Endothelial cell of hepatic sinusoid (primary cell): Measurements from ENCODE around the gene IQGAP2.

Experiments used
- in situ Hi-C: cut with HindIII; loops from 2 replicates; pipeline ENCODE4 v1.10.0; 2017; ENCODE audit warnings: low sequenced_read_pairs

IQGAP2 gene

DNA sequence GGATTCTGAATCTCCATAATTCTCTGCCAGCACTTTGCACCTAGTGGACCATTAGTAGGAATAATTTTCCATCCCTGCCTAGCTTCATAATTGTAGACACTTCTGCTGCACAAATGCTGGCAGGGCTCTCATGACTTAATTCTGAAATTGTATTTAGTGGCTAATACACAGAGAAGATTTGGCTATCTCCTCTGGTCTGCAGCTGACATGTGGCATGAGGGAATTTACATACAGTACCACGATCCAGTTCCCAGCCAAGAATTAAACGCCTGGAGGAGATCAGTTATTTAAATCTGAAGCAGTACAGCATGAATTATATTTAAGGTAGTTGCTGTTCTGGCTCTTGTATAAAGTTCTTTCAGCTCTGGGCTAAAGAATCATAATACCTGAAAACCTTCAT lies 46.5 kb downstream of the IQGAP2 start:
- in situ Hi-C loops, result no loop called here

DNA sequence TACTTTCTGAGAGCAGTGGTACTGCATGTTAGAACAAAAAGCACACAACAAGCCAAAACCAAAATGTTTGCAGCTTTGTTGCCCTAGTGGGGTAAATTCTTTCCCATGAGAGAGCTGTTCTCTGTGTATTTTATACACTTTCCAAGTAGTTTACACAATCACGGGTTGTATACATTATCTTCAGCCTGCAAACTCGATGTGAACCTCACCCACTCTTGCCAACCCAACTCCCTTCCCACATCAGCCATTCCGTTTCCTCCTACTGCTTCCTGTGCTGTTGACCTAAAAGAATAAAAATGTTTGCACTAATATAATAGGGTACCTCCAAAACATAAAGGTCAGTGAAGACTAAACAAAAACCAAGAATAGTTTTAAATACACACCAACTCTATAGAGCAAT lies 47.0 kb downstream of the IQGAP2 start:
- in situ Hi-C loops, result no loop called here

DNA sequence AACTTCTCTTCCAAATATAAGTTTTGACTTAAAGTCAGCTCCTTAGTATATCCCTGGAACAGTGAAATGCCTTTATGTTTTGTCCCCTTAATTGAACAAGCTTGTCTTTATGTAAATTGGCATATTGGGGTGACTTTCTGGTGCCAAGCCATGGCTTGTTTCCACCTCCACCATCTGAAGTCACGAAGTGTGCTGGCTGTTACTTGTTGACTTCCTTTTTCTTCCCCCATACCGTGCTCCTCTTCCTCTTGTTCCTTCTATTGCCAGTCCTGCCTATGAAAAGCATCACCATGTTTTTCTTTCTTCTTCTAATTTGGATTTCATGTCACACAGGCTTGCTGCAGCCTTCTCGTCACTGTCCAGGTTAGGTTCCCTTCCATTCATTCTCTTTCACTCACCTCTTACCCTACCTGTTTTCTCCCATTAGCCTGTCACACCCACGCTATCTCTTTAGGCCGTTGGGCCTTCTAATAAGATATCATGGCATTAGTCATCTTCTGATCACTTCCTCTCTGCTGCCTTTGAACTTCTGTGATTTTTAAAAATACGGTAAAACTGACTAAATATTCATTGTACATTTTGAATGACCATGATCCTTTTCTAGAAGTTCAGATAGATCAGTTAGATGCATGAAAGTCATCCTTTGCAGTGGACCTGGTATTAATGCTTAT lies 48.1 kb downstream of the IQGAP2 start:
- in situ Hi-C loops, result no loop called here

DNA sequence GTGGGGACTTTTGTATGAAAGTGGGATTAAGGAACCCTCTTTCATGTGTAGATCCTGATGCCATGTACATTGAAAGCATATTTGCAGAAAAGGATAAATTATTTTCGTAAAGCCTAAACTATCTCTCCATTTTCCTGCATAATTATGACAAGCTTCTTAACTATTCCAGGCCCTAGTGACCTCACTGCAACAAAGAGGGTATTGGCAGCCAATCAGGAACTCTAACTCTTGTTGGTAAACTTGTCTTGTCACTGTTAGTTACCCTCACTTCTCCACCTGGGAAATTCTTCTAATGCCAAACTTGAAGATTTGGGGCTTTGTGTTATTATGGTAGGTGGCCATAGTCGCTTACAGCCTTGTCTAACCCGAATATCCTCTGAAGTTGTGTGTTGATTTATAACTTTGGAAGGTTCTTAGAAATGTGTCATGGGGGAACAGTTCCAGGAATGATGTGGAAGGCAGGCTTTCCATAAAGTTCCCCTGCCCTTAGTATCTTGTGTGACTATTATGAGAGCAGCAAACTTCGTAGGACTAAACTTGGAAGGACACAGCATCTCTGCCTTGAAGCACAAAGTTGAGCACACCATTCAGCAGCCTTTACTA lies 52.5 kb downstream of the IQGAP2 start:
- in situ Hi-C loops, result no loop called here

DNA sequence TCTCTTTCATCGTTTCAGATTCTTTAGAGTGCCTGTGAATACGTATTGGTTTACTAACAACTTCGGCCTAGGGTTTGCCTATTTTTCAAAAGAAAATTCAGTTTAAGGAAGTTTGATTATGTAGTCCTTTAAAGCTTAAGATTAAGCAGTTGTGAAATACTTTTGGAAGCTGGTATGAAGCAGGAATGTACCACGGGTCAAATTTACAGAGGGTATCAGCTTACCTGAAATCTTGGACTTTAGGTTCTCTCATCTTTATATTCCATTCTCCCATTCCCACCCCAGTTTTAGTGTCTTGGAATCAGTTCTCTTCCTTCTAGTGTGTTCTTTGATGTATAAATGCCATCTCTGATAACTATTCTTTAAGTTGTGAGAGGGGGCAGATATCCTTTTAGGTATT lies 53.2 kb downstream of the IQGAP2 start:
- in situ Hi-C loops, result no loop called here

DNA sequence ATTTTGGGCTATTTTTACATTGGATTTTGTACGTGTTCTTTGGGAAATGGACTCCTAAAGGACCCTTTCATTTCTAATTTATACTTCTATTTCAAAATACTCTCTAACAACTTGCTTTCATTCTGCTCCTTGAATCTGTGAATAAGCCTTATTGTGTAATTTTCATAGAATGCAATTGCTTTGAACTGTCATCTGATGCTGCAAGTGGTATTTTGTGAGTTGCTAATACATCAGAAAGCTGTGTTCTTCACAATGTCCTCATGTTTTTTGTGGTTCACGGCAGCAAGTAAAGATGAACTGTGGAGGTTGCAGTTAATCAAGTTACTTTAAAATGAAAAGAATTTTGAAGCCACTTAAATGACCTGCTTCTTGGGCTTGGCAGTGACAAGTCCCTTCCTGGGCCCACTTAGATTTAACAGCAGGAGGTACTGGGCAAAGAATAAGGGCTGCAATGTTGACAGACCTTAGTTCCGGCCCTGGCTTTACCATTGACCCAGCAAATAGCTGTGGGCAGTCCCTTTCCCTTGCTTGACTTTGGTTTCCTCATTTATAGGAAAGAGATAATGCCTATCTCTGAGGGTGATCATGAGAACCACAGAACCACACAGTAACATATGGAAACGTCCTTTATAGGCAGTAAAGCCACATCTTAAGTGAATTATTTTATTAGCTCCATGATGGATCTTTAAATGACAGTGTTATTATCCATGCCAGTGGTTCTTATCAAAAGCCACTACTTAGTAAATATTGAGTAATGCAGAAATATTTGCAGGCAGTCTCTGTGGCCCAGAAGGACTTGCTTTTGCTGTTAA lies 54.8 kb downstream of the IQGAP2 start:
- in situ Hi-C loops, result no loop called here

DNA sequence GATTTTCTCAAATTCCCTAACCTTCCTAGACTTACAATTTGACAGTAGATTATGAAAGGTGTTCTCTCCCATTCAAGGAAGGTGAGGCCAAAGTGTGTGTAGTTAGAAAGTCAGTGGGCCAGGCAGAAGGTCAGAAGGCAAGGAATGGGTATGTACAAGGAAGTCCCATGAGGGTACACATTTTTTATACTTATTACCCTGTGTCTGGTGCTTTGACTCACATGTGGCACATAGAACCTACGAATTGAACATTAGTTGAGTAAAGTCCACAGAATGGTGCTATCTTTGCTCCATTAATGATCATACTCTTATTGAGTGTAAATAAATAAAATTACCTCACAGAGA lies 55.4 kb downstream of the IQGAP2 start:
- in situ Hi-C loops, result no loop called here

DNA sequence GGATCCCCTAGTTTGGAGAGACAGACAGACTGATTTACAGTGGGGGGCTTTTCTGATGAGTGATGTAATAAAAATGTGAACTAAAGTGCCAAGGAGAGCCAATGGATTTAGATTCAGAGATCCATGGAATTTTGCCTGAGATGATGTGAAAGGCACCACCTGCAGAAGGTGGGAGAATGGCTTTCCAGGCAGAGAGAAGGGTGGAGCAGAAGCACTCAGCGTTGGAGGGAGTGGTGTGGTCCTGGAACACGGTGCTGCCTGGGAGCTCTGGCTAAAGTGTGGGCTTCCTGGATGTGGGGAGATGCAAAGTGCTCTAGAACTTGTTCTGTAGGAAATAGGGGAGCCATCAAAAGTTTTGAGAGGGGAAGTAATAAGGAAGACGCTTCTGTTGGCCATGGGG lies 57.0 kb downstream of the IQGAP2 start:
- in situ Hi-C loops, result no loop called here

DNA sequence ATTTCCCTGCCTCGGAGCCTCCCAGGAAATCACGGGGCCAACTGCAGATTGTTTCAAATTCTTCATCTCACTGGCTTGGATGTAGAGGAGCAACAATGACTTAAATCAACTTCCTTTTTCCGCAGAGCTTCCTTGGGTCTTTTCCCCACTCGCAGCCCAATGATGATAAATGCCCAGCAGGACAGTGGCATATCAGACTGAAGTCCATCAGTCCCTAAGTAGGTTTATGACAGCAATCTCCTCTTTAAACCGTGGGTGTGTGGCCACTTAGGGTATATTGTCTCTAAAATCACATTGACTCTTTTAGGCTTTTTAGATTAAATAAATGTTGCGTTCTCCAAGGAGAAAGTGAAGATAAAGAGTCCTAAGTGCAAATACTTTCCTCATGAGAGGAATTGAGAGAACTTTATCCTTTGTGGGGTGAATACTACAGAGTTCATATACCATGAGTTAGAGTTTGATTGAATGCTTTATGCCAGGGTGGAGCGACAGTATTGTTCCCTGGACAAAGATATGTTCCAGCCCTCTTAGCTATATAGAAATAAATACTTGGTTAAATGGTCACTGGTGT lies 59.1 kb downstream of the IQGAP2 start:
- in situ Hi-C loops, result no loop called here

DNA sequence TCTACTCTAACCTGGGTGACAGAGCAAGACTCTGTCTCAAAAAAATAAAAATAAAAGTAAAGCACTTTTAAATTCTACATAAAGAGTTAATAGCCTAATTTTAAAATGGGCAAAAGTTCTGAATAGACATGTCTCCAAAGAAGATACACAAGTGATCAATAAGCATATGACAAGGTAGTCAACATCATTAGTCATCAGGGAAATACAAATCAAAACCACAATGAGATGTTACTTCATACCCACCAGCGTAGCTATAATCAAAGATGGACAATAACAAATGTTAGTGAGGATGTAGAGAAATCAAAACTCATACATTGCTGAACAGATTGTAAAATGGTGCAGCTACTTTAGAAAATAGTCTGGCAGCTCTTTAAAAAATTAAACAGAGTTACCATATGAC lies 64.1 kb downstream of the IQGAP2 start:
- in situ Hi-C loops, result no loop called here

DNA sequence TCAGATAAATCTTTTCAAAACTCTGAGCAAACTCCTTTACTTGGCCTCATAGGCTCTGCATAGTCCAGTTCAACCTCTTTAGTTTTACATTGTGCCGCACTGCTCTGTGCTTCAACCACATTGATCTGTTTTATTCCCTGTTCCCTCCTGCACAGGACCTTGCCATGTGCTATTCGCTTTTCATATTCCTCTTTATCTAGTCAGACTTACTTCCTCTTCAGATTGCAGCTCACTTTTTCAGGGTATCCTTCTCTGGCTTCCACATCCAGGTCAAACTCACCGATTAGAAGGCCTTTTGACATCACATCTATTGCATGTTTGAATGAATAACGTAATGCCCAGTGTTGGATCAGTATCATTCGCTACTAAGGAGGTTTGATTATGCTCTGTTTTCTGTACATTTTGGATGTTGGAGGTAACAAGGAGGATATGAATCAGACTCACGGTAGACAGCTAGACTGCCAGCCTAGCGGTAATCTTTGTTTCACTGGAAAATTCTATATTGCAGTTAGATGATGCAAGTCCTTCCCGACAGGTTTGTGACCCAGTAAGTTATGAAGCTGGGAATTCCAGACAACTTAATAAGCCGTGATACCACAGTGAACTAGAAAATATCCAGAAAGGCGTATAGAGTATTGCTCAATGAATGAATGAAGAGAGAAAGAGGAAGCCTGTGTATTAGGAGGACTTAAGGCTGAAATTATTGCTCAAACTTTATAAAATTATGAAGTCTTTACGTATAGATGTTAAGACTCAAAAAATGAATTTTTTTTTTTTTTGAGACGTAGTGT lies 65.7 kb downstream of the IQGAP2 start:
- in situ Hi-C loops, result no loop called here

DNA sequence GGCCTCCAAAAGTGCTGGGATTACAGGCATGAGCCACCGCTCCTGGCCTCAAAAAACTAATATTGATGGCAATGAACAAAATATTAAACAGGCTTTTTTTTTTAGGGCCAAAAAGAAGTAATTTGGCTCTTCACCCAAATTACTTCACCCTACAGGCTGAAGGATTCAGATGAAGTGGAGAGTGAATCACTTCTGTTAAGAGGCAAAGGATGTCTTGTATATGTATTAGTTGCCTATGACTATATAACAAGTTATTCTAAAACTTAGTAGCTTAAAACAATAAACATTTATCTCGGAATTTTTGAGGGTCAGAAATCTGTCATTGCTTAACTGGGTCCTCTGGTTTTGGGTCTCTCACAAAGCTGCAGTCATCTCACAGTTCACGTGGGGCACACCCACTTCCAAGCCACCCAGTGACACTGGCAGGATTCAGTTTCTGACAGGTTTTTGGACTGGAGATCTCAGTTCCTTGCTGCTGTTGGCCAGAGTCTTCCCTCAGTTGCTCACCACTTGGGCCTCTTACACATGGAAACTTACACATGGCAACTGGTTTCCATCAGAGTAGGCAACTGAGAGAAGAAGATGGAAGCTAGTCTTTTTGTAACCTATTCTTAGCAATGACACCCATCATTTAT lies 66.7 kb downstream of the IQGAP2 start:
- in situ Hi-C loops, result no loop called here

DNA sequence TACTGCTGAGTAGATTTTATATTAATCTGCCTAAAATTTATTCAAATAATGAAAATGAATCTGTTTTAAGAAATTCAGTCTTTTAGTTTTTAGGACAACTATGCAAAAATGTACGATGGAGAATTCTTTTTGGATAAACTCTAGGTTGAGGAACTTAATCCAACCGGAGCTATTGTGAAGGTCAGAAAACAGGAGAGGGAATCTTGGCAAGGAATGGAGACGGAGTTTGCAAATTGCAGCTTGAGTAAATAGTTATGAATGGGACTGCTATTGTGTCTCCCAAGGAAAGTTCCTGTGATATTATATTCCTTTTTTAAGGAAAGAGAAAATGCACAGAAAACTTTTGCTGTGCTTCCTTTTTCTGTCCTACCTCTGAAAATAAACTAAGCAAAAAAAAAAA lies 67.9 kb downstream of the IQGAP2 start:
- in situ Hi-C loops, result no loop called here

DNA sequence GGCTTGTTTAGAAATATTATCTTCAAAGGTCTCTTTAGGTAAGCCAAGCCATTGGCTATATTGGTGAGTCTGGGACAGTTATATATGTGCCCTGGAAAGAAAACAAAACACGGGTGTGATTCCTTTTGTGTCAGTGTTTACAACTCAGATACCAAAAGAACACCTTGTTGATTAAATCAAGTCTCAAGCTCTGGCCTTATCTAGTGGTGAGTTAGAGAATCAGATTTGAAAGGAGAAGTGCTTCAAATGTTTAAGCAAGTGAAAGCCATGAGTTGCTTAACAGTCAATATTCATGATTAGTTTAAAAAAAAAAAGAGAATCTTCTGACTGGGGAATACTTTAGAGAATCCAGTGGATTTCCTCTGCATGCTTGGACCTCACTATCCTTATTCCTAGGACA lies 68.3 kb downstream of the IQGAP2 start:
- in situ Hi-C loops, result no loop called here

DNA sequence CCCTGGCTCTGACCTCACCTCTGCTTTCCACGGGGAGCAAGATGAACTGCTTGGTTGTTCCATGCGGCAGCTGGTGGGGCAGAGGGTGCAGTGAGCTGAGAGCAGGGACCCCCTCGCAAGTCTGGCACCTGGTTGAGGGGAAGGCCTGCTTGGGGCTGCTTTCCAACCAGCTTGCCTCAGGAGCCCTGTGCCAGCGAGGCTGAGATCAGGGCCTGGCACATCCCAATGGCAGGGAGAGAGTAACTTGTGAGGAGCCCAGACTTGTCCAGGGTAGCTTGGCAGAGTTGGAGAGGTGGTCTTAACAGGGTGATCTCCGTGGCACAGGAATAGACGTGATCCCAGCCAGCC lies 68.9 kb downstream of the IQGAP2 start:
- in situ Hi-C loops, result no loop called here

DNA sequence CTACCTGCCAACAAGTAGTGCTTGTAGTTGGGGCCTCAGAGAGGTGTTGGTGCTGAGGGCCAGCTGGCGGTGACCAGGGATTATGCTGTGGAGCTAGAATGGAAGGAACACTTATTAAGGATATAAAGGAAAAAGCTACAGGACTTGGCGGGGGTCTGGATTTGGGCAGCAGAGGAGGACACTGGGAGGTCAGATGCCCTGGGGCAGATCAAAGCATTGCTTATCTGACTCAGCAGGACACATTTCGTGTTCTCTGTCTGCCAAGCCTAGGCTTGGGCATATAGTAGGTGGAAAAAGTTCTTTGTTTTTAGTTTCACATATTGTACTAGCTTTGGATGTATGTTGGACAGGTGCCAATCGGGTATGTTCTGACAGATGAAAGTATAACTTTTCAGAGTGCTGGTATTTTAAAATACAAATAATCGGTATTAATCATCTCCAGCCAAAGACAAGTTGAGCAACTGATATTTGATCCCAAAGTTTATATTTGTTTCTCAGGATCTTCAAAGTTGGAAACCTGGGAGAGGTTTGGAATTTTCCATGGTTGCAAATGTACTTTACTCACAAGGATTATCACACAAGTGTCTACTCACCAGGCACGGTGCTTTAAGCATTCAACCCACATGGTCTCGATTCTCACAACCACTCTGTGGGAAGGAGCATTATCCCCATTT lies 69.4 kb downstream of the IQGAP2 start:
- in situ Hi-C loops, result no loop called here

DNA sequence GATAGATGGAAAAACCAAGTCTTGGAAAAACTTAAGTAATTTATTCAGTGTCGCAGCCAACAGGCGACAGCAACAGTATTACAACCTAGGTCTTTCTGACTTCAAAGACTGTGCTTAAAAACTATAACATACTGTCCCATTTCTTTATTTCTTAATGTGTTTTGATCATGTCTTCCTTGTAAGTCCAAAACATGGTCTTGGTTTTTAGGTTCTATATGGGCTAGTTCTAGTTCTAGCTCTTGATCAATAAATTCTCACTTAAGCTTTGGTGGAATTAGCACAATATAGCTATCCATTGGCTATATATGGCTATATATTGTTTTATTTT lies 69.9 kb downstream of the IQGAP2 start:
- in situ Hi-C loops, result no loop called here

DNA sequence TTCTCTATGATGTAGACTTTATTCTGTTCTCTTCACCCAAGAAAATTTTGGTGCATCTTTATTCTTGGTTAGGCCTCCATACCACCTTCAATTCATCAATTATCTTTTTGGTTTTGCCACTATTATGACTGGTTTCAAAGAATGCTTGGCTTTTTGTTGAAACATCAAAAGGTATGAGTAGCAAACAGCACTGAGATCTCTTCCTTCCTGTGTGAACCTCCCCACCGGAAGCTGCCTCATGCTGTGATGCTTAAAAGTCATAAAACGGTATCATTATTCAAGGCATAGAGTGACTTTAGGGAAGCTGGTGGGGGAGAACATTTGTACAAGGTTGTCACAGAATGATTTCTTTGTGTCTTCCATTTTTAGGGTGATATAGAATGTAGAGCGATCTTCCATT lies 70.6 kb downstream of the IQGAP2 start:
- in situ Hi-C loops, result no loop called here

DNA sequence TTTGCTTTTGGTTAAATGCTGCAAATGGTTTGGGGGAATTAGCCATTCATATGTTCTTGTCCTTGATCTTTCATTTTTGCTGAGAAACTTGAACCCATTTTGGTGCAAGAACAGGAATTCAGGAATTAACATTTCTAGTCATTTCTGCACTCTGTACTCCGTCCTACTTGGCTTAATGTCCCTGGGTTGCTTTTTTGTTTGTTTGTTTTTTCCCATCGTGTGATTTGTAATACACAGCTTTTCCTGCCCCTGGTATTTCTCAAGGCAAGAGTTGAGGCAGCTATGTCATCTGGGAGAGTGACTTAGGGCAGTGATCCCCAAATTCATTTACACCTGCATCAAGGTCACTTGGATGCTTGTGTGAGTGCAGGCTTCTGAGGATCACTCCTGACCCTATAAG lies 71.3 kb downstream of the IQGAP2 start:
- in situ Hi-C loops, result no loop called here

DNA sequence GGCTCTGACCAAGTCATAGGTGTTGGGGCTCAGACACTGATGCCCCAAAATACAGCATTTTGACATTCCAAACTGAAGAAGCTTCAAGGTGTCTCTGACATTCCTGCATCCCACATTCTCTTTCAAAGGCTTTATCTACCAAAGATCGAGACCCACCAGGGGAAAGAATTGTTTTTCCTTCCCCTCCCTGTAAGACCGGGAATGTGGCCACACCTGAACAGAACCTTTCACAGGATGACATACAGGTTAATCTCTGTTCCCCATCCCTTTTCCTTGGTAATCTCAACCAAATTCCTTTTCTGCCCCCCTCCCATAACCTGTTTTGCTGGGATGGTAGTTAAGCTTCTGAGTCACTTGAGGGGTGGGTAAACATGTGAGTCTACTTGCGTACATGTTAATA lies 72.3 kb downstream of the IQGAP2 start:
- in situ Hi-C loops, result no loop called here
